SKM-1 treated with dmso at 0.1 percent for 144 hours (cell line): ENCODE measurements around the gene KRT32.
"Not testable (repeated sequence)": the region's sequence is repeated elsewhere in the genome, so short reads cannot be mapped to it uniquely, and the experiment has no call there.

Source experiments
- DNase-seq: peaks from one replicate; lab custom pipeline; 2025; ENCODE audit not compliant: unreplicated experiment; lab: John Stamatoyannopoulos, UW

Gene KRT32

DNA sequence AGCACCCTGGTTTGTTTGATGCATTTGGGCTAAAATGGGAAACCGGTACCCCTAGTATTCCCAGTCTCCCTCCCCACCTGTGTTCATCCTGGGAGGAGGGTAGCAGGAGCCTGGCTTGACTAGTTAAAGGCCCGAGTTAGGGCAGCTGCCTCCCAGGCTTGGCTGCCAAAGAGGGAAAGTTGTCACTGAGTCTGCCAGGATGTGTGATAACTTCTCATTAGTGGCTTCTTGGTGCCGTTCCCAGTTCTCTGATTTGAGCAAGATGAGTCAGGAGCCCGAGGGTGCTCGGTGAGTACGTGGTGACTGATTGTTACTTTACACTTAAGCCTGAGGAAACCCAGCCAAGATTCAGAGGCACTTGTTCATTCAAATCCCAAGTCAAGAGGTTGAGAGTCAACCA, 2.5 kb downstream of the KRT32 start:
- DNase-seq: no peak

DNA sequence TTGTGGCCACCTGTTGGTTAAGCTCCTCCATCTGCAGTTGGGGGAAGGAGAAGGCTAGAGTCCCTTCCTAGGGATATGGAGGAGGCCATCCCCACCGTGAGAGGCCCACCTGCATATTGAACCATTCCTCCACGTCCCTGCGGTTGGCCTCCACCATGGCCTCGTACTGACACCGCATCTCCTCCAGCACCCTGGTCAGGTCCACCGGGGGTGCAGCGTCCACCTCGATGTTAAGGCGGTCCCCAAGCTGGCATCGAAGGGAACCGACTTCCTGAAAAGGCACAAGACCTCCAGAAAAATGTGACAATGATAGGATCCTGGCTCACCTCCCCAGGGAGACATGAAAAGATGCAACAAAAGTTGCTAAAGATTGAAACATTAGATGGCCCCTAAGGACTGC, 3.0 kb downstream of the KRT32 start:
- no peak for DNase-seq

DNA sequence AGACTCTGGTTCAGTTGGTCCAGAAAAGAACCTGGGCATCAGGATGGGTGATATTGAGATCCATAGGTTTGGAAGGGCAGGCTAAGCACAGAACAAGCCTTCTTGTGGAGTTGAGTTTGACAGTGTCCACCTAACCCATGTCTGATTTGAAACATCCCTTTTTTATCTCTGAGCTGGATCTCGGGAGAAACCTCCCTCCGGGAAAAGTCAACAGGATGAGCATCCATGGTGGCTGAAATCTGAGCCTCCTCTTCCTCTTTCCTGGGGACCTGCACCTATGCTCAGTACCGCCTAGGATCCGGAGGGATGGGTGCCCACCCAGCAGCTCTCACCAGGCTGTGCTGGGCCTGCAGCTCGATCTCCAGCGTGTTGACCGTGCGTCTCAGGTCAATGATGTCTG, 3.4 kb downstream of the KRT32 start:
- no peak for DNase-seq

DNA sequence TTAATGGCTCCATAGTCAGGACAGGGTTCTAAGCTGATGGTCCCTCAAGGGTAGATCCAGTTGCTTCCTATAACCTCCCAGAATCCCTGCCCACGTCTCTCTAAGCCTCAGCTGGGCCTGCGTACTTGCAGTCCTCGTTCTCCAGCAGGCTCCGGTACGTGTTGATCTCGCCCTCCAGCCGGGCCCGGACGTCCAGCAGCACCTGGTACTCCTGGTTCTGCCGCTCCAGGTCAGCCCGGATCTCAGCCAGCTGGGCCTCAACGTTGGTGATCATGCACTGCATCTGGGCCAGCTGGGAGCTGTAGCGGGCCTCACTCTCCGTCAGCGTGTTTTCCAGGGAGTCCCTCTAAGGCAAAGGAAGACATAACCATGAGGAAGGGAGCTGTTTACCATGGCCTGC, 4.5 kb downstream of the KRT32 start:
- no peak for DNase-seq

DNA sequence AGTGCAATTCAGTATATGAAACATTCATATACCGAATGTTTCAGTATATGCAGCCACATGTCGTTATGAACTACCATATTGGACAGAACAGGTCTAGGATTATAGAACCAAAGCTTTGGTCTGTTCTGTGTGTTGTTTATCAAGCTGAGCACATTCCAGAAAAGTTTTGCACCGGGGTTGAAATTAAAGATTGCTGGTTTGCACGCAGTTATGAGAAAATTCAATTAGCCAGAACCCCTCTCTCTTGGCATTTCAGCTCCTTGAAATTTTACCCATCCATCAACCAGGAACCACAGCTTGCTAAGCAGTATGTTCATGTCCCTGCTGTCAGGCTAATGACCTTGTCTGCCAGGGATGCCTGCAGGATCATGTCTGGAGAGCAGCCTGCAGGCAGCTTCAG, 9.5 kb downstream of the KRT32 start:
- no peak for DNase-seq

DNA sequence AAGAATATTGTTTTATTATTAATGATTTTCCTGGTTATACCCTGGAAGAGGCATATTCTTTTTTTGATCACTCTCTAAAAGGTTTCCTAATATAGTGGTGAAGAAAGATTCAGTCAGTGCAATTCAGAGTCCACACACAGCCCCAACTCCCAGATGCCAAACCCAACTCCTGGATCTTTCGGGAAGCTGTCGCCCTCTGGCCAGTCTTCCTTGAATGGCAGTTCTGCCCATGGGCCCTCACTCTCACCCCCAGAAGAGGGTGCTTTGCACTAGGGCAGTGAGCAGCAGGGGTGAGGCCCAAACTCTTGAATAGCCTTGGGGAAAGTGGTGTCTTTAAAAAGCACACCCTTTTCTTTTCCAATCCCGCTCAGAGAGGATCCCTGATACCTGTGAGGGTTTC, 11.0 kb downstream of the KRT32 start:
- no peak for DNase-seq

DNA sequence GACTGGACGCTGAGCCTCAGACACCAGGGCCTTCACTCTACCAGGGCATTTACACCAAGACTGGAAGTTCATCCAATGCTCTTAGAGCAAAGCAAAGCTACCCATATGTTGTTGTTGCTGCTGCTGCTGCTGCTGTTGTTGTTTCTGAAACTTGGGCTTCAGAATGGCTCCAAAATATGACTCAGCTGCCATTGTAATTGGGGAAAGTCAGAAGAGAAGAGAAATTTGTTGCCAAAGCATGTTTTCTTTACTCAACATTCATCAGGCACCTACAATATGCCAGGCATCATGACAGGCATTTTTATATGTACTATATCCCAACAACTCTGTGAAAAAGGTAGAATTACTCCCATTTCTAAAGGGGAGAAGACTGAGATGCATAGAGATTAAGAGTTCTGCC, 11.9 kb downstream of the KRT32 start:
- DNase-seq: no peak

DNA sequence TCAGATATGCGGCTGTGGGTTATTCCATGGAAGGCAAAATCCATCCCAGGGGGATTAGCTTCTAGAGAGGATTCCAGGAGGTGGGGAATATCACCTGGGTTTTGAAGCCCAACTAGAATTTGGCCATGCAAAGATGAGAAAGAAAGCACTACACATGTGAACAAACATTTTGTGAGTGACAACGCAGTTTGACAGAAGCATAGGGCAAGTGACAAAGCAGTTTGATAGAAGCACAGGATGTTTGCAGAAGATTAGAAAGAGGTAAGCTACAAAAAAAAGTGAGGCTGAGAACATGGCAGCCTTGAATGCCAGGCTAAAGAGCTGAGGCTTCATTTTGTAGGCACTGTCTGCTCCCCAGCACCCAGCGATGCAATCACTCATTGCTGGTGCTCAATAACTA, 14.1 kb downstream of the KRT32 start:
- no peak for DNase-seq

DNA sequence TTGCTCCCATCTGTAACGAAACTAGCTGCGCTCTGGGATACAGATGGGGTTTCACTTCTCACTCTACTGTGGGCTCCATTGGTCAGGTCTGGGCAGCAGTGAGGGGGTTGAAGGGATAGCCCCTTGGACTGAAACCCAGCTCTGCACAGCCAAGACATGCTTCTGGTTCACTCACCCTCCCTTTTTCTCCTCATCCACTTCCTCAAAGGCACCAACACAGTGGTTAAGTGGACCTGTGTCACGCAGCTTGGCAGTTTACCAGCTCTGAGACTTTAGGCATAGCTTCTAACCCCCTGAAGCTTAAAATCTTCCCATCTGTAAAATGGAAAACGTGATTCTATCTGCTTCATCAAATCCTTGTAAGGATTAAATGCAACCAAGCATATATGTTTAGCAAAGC, 14.9 kb downstream of the KRT32 start:
- DNase-seq: no peak

DNA sequence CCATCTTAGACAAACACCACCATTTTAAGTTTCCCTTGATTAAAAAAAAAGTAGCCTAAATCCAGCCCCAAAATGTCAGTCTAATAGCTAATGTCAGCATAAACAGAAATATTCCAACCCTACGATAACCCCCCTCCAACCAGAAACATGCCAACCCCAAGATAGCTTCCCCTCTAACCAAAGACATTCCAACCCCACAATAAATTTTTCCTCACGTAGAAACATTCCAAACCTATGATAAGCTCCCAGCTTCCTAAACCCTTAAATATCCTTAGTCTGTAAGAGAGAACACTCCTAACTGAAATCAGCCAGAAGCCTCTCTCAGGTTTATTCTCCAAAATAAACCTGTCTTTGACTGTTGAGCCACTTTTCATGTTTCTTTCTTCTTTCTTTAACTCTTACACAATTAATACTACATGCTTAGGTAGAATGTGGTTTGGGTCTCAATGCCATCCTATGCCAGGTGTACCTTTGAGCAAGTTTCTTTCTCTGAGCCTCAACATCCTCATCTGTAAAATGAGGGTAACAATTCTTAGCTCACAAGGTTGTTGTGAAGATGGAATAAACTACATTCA, 15.9 kb downstream of the KRT32 start:
- DNase-seq: no peak

DNA sequence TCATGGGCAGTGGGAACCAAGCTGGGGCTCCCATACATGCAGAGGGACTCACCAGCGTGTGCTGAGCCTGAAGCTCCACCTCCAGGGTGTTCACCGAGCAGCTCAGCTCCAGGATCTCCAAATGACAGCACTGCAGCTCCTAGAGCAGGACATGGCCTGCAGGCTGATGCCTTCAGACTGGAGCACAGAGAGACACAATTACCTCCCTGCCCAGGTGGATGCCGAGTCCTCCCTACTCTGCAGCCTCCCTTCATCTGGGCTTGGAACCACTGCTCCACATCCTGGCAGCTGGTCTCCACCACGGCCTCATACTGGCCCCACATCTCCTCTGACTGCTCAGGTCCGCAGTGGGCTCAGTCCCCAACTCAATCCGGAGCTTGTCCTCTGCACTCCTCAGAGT, 18.2 kb downstream of the KRT32 start:
- DNase-seq: no peak

DNA sequence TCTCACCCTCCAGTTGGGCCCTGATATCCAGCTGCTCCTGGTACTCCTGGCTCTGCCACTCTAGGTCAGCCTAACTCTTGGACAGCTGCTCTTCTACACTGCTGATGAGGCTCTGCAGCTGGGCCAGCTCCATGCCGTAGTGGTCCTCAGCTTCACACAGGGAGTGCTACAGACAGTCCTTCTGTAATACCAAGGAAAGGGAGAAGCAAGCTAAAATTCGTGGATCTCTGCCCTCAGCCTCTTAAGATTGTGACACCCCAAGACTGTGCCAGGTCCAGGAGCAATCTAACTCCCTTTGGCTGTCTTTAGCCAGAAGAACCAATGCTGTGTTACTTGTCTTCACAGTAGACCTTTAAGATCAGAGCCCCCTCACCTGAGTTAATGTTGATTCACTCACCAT, 18.7 kb downstream of the KRT32 start:
- no peak for DNase-seq

DNA sequence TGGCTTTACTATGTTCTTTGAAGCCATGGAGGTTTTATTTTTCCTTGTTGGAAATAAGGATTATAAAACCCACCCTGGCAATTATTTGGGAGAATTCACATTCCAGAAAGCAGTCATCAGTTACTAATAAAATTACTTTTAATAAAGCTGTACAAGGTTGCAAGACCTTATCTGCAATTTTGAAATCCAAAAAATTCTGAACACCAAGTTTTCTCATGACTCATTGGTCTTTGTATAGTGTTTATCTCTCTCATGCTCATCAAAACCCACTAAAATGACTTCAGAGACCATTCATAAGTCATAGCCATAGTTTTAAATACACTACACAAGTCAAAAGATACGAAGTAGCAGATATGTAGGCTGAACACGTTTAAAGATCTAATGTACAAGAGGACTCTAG, 20.4 kb downstream of the KRT32 start:
- no peak for DNase-seq

DNA sequence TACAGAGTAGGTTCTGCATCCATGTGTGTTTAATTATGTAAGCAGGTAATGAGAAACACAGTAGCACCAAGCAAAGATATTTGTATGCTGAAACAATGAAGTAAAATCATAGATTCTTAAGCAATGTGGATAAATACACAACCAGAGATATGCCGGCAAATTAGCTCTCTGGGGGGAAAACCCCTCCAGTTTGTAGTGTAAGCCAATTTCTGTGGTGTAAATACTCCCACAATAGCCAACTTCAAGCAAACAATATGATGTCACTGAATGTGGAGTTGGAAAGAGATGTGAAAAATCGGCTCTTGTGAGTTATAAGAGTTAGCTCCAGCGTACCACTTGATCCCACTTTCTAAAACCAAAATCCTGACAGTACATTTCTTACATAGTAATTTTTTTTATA, 22.5 kb downstream of the KRT32 start:
- DNase-seq: no peak

DNA sequence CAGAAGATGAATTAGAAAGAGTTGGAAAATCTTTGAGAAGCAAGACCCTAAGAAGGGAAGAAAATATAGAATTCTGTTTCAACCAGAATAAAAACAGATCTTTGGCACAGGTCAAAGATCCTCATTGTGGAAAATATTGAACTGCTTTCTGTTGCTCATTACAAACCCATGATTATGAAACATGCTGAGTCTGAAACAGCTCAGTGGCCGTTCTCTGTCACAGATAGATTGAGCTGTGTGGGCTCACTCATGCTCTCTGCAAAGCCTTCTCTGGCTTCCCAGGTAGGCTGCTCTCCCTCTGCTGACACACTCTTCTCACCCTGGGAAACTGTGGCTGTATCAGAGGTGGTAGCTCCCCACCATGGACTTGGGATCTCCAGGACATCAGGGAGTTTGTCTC, 23.0 kb downstream of the KRT32 start:
- DNase-seq: no peak

DNA sequence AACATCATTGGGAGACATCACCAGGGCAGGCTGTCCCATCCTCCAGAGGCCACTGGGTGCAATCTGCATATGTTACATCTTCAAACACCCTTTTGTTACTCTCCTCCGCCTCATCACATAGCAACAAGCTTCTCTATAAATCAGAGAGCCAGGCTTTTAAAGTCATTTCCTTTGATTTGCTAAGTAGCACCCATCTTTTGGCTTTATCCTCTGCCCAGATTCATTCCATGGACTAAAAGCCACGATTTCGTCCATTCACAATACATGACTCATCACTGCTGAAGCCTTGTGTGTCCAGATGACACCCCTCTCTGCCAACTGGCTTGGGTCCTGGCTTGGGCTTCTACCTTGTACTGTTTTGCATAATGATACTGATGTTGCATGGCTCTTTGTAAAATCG, 24.4 kb downstream of the KRT32 start:
- DNase-seq: no peak

DNA sequence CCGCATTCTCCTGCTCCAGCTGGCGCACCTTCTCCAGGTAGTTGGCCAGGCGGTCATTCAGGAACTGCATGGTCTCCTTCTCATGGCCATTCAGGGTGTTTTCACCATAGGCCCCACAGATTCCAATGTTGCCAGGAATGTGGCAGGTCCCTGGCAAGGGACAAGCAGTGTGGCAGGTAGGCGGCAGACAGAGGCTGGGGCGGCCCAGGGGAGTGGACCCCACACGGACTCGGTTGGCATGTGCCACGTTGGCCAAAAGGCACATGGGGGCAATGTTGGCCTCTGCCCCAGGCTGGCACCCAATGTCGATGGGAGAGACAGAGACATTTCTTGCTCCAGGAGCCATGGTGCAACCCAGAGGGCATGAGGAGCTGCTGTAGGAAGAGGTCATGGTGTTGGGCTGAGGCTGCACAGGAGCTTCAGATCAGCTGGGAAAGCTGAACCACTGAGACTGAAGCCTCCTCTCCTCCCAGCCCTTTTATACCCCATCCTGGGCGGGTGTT, 26.6 kb downstream of the KRT32 start, which contains the start of gene KRT38:
Gene KRT38, minus strand, starts transcription at position 453 of the 503 bp plus-strand sequence. Its CDS starts 62 bp downstream, at position 391.
- DNase-seq: no peak

DNA sequence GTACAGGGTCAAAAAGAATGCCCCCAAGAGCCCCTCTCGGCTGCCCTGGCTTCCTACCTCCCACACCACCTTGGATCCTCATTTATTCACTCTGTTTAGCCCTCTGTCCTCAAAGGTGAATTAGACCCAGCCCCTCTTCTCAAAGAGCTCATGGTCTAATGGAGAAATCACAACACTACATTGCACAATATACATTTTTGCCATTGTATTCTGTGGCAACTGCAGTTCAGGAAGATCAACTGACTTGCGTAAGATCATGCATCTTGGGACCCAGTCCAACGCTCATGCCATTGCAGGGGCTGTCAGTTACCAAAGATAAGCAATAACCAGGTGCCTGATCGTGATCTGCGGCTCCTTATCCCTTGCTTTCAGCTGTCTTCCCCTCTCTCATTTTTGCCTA, 27.8 kb downstream of the KRT32 start:
- no peak for DNase-seq

DNA sequence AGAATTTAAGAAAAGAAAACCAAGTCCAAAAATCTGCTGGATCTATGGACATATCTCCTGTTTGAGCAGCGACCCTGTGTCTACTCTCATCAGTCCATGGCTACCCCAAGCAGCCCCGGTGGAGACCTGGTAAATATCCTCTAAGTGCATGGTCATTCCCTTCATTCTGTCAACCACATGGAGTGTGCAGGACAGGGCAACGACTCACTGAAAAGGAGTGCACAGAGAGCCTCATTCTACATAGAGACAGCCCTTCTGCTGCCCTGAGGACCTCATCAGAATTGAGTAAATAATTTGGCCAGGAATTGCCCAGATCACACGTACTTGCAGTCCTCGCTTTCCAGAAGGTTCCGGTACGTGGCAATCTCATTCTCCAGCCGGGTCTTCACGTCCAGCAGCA, 29.4 kb downstream of the KRT32 start:
- DNase-seq: no peak

DNA sequence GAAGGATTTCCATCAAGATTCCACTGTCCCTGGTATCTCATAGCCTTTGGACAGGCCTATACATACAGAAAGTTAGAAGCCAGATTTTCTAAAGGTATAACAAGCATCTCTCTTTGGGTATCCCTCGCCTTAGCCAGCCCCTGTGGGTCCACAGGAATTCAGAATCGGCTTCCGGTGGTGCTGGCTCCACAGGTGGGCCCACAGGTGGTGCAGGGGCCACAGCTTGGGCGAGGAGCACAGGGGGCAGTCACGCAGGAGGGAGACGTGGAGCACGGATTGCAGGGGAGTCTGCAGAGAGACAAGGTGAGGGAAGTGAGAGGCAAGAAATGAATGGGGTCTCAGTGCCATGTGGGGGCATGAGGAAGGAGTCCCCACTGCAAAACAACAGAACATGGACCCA, 29.9 kb downstream of the KRT32 start:
- no peak for DNase-seq

DNA sequence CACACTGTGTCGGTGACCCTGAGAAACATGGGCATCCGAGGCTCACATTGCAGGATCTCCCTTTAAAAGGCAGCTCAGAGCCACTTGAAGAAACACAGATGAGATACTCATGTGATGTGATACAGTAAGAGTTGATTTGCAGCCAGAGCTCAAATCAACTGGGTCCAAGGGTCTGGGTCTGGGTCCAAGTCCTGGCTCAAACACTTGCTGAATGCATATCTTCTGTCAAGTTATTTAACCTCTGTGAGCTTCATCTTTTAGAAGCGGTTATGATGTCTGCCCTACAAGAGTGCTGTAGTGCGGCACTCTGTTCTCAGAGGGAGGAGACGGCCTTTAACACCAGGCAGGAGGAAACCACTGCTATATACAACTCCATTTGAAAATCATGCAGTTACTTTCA, 32.8 kb downstream of the KRT32 start:
- DNase-seq: no peak

DNA sequence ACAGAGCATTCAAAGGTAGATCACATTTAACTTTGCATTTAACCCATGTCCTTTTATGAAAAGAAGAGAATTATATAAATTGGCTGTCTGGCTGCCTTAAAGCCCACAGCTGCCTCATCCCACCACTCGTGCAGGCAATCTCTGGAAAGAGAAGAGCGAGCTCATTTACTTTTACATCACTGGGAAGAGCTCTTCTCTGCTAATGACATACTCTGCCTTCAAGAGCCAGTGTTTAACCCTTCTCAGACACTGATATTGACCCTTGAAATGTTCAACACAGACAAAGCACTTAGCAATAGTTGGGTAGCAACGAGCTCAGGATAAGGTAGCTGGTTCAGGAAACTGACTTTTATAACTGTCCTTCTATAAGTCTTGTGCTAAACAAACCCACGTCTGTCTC, 33.2 kb downstream of the KRT32 start:
- DNase-seq: no peak

DNA sequence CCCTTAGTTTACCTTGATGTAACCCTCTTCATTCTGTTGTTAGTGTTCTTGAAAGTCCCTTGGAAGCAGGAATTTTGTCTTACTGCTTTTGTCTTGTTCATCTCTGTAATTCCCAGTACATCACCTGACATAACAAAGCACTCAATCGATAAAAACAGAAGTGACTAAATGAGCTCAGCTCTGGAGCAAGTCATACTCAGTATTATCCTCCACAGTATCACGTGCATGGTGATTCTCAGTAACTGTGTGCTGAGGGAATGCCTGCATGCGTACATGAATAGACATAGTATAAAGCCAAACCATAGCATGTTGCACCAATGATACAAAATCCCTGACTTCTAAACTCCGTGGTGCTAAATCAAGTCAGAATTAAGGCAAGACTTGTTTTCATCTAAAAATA, 33.6 kb downstream of the KRT32 start:
- DNase-seq: no peak

DNA sequence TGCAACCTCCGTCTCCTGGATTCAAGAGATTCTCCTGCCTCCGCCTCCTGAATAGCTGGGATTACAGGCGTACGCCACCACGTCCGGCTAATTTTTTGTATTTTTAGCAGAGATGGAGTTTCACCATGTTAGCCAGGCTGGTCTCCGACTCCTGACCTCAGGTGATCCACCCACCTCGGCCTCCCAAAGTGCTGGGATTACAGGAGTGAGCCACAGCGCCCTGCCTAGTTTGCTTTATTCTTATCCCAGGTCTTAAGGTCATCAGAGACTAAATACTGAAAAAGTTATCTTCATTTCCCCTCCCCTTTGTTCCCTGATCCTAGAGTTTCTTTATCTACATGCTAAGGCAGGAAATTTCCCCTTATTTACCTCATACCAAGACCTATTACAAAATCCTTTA, 36.8 kb downstream of the KRT32 start:
- DNase-seq: not testable (repeated sequence)
